HEK293 (cell line): ENCODE results near the gene ABCE1.

ENCODE experiments used
- CTCF ChIA-PET: fragments of 350-600 bp; formaldehyde crosslinking; extraction: SDS; loops from one replicate; lab custom pipeline; 2021; ENCODE audit warnings: antibody characterized with exemption; lab: Yijun Ruan, JAX
- POLR2A ChIA-PET: fragments of 300-600 bp; formaldehyde crosslinking; extraction: SDS; loops from one replicate; lab custom pipeline; 2020; ENCODE audit warnings: antibody characterized with exemption, inconsistent platforms; lab: Yijun Ruan, JAX
- H3K27ac ChIP-seq: fragments of 200-500 bp; sonication (Bioruptor generic); 2 replicates; pipeline ENCODE4 v1.5.1; 2014; ENCODE audit warnings: low read depth, low read length, control low read depth, inconsistent platforms; ENCODE audit errors: extremely low read depth
- H3K36me3 ChIP-seq, 2 experiments: fragments of 200-500 bp in 1 of 2; sonication (Bioruptor generic) in 1 of 2; 1 replicate in 1 of 2; 2 replicates in 1 of 2; pipeline ENCODE4 v1.5.1; 2014 to 2017; ENCODE audit warnings: inconsistent platforms in 2 of 2, low read length in 2 of 2; ENCODE audit not compliant: control insufficient read depth in 2 of 2, insufficient read depth in 1 of 2
- H3K4me1 ChIP-seq: fragments of 200-500 bp; sonication (Bioruptor generic); 2 replicates; pipeline ENCODE4 v1.5.1; 2014; ENCODE audit warnings: mild to moderate bottlenecking, low read length, inconsistent platforms; ENCODE audit not compliant: control insufficient read depth, insufficient read depth
- H3K4me3 ChIP-seq: 2 replicates; pipeline ENCODE4 v1.5.1; 2011; ENCODE audit warnings: low read depth, mild to moderate bottlenecking, control low read depth, low read length, moderate library complexity
- H3K9me3 ChIP-seq: fragments of 200-500 bp; sonication (Bioruptor generic); 2 replicates; pipeline ENCODE4 v1.5.1; 2014; ENCODE audit warnings: low read depth, low read length, inconsistent platforms; ENCODE audit not compliant: control insufficient read depth, insufficient read depth
- HOXC10 ChIP-seq: sonication (generic); formaldehyde crosslinking; IDR thresholded peaks from 2 replicates; pipeline ENCODE4 v1.8.1; 2023; ENCODE audit warnings: mild to moderate bottlenecking, missing genetic modification reagents
- KLF1 ChIP-seq: fragments of 450-650 bp; formaldehyde crosslinking; IDR thresholded peaks from 2 replicates; pipeline ENCODE4 v1.5.1; 2016; ENCODE audit warnings: missing biosample characterization, missing genetic modification characterization
- SALL2 ChIP-seq: fragments of 450-650 bp; formaldehyde crosslinking; IDR thresholded peaks from 2 replicates; pipeline ENCODE4 v1.5.0; 2017; ENCODE audit warnings: missing biosample characterization, mild to moderate bottlenecking, missing genetic modification characterization, borderline replicate concordance
- ZBTB10 ChIP-seq: fragments of 450-650 bp; formaldehyde crosslinking; IDR thresholded peaks from 2 replicates; pipeline ENCODE4 v1.5.1; 2016; ENCODE audit warnings: missing biosample characterization, missing genetic modification characterization
- ZFHX2 ChIP-seq: fragments of 450-650 bp; formaldehyde crosslinking; conservative IDR thresholded peaks from 2 replicates; pipeline ENCODE4 v1.5.1; 2016; ENCODE audit warnings: missing biosample characterization, missing genetic modification characterization
- ZNF146 ChIP-seq: fragments of 450-650 bp; formaldehyde crosslinking; IDR thresholded peaks from 2 replicates; pipeline ENCODE4 v1.5.1; 2016; ENCODE audit warnings: missing biosample characterization, missing genetic modification characterization
- ZNF37A ChIP-seq: fragments of 450-650 bp; IDR thresholded peaks from 2 replicates; pipeline ENCODE4 v1.5.1; 2018; ENCODE audit warnings: missing biosample characterization, missing genetic modification characterization
- ZNF398 ChIP-seq: fragments of 450-650 bp; formaldehyde crosslinking; IDR thresholded peaks from 2 replicates; pipeline ENCODE4 v1.5.1; 2017; ENCODE audit warnings: missing biosample characterization, missing genetic modification characterization
- ZNF426 ChIP-seq: fragments of 450-650 bp; formaldehyde crosslinking; IDR thresholded peaks from 2 replicates; pipeline ENCODE4 v1.5.1; 2017; ENCODE audit warnings: missing biosample characterization, missing genetic modification characterization, mild to moderate bottlenecking, inconsistent platforms, moderate library complexity
- ZNF433 ChIP-seq: fragments of 450-650 bp; formaldehyde crosslinking; IDR thresholded peaks from 2 replicates; pipeline ENCODE4 v1.5.1; 2016; ENCODE audit warnings: missing biosample characterization, missing genetic modification characterization, low read depth
- ZNF529 ChIP-seq: fragments of 450-650 bp; formaldehyde crosslinking; IDR thresholded peaks from 2 replicates; pipeline ENCODE4 v1.5.1; 2017; ENCODE audit warnings: missing genetic modification characterization, missing biosample characterization; ENCODE audit not compliant: insufficient replicate concordance
- ZNF670 ChIP-seq: fragments of 450-650 bp; formaldehyde crosslinking; IDR thresholded peaks from 2 replicates; pipeline ENCODE4 v1.5.1; 2016; ENCODE audit warnings: missing biosample characterization, missing genetic modification characterization, low read depth
- ZNF704 ChIP-seq: fragments of 450-650 bp; formaldehyde crosslinking; IDR thresholded peaks from 2 replicates; pipeline ENCODE4 v1.5.1; 2016; ENCODE audit warnings: missing biosample characterization, missing genetic modification characterization
- ZNF776 ChIP-seq: fragments of 450-650 bp; formaldehyde crosslinking; IDR thresholded peaks from 2 replicates; pipeline ENCODE4 v1.5.0; 2017; ENCODE audit warnings: missing biosample characterization, missing genetic modification characterization, borderline replicate concordance
- ZNF830 ChIP-seq: fragments of 450-650 bp; IDR thresholded peaks from 2 replicates; pipeline ENCODE4 v1.5.0; 2018; ENCODE audit warnings: missing biosample characterization, missing genetic modification characterization, low read depth, mild to moderate bottlenecking, moderate library complexity
- ZSCAN18 ChIP-seq: fragments of 450-650 bp; formaldehyde crosslinking; IDR thresholded peaks from 2 replicates; pipeline ENCODE4 v1.5.1; 2016; ENCODE audit warnings: missing biosample characterization, missing genetic modification characterization

Gene ABCE1

GRCh38 chr4:145075742-145076468 is 22.2 kb upstream of the ABCE1 start:
- Histone ChIP-seq H3K4me3 (no peak overlapping the region), H3K27ac (no peak overlapping the region), H3K36me3 (peaks cover 0 to 21% of the 10 kb centered on the region in 2 experiments; a peak in 2 of 3 replicates)
- POLR2A ChIA-PET = interaction anchor here (0.5 kb wide), 1 partner anchor 861 kb away, joined by 3 read pairs; no protein-coding TSS in a partner anchor
- CTCF ChIA-PET = interaction anchor here (1.4 kb wide), 1 partner anchor 14 kb away, joined by 4 read pairs; no protein-coding TSS in a partner anchor
- TF ChIP-seq SALL2 (no peak), ZNF529 (tag by site-specific recombination) (no peak), ZFHX2 (tag by site-specific recombination) (no peak), ZNF398 (tag by site-specific recombination) (no peak), HOXC10 (CRISPR knock-in tag) (no peak), KLF1 (no peak), ZNF704 (tag by site-specific recombination) (no peak), ZNF433 (tag by site-specific recombination) (no peak), ZNF37A (tag by site-specific recombination) (no peak), ZNF426 (tag by site-specific recombination) (no peak), ZNF776 (tag by site-specific recombination) (no peak), ZSCAN18 (tag by site-specific recombination) (no peak), ZNF146 (tag by site-specific recombination) (no peak), ZBTB10 (tag by site-specific recombination) (no peak), ZNF670 (tag by site-specific recombination) (no peak), ZNF830 (tag by site-specific recombination) (no peak)
- TF ChIP-seq, all 188 proteins: peak for 0
- Histone ChIP-seq H3K4me1 (no peaks in the 10 kb centered on the region), H3K9me3 (no peaks in the 10 kb centered on the region)

GRCh38 chr4:145076469-145076855 is 21.6 kb upstream of the ABCE1 start:
- Histone ChIP-seq H3K9me3 (no peaks in the 10 kb centered on the region), H3K36me3 (peaks cover 0 to 21% of the 10 kb centered on the region in 2 experiments; a peak in 2 of 3 replicates)
- TF ChIP-seq ZNF398 (tag by site-specific recombination) = no peak
- TF ChIP-seq, all 188 proteins: peak for 0
- H3K27ac ChIP-seq = no peak overlapping the region
- CTCF ChIA-PET = no interaction called here
- POLR2A ChIA-PET = no interaction called here
- no peak overlapping the region for H3K4me3 ChIP-seq
- no peaks in the 10 kb centered on the region for H3K4me1 ChIP-seq
